ENCODE measurements around the gene COL6A1.

Gene COL6A1

GRCh38 chr21:46050668-46051378 lies 69.3 kb downstream of the COL6A1 start:
- no peak for DNase-seq (ENCODE audit: low spot score)

DNA sequence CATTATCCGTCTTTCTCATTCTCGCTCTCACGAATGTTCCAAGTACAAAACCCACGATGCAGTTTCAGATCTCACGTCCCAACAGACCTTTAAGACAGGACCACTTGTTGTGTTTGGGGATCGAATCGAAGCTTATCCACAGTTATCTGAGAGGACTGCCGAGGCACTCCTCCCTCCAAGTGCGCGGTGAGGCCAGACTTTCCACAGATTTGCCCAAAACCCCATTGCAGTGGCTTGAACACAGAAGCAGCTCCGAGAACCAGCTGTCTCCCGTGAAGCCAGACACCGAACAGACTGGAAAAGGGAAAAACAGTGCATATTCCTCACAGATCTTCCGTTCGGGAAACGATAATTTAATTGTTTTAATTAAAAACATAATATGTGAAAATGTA lies 69.8 kb downstream of the COL6A1 start:
- no peak for DNase-seq (ENCODE audit: low spot score)

DNA sequence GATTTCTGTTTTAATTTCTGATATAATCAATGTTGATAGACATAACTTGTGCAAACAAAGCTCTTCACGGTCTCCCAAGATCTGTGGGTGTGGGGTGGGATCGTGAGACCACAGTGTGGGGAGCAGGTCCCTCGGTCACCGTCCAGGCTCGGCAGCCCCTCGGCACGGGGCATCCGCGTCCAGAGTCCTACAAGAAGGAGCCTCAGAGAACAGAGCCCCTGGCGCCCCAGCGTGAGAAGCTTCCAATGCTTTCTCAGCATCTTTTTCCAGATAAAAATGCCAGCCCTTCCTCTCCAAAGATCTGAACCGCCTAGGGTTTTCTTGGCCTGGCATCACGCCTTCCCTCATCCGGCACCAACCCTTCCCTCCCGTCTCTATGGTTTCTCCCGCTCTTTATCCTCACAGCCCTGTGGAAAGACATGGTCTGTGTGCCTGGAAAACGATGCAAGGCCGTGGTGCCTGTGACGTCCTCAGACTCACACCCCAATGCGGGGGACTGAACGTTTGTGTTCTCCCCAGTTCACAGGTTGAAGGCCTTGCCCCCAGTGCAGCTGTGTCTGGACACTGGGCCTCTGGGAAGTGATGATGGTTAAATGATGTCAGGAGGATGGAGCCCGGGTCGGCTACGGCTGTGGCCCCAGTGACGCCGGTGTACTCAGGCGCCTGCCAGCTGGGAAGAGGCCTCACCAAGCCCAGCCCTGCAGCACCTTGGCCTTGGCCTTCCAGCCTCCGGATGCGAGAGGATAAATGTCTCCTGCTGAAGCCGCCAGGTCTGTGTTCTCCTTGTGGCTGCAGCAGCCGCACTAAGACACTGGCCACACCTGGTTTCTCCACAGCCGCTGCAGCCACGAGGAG lies 70.5 kb downstream of the COL6A1 start:
- no peak for DNase-seq (ENCODE audit: low spot score)

- peak; percentile 37 for DNase-seq (ENCODE audit: low spot score)
These were observed 71.4 kb downstream of the COL6A1 start for GRCh38 chr21:46052703-46053651.

GRCh38 chr21:46054031-46054430 lies 72.5 kb downstream of the COL6A1 start:
- no peak for DNase-seq (ENCODE audit: low spot score)

DNA sequence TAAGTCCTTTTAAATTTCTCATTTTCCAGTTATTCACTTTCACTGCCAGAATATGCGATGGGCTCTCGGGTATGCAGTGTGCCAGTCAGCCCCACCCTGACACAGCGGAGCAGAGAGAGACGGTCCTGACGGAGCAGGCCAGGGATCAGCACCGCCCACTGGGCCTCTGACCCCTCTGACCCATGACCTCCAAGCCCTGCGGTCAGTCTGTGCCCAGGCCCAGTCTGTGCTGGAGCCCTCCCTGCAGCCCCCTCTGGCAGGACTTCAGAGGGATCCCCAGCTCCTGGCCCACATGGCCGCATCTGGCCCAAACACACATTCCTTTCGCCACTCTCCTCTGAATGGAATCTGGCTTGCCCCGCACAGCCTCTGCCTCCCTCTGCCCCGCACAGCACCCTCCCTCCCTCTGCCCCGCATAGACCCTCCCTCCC lies 72.9 kb downstream of the COL6A1 start:
- DNase-seq (ENCODE audit: low spot score), result no peak
